Suprapubic skin (tissue), 4 donors: ENCODE measurements around the gene PCSK5. TPM values are rescaled to one million over a fixed set of nuclear protein-coding genes. Genes with fewer than 3 reads are reported as not detected.

Experiments
- DNase-seq, 2 donors: peaks; one replicate each; pipeline ENCODE4 v3.0.0-alpha.2; 2019; ENCODE audit warnings: low spot score in 2 of 2
- H3K27ac ChIP-seq: fragments of 200-600 bp; sonication (generic); one replicate; pipeline ENCODE4 v1.5.1; 2019
- H3K27me3 ChIP-seq: fragments of 200-600 bp; sonication (generic); one replicate; pipeline ENCODE4 v1.5.1; 2019
- H3K36me3 ChIP-seq: fragments of 200-600 bp; sonication (generic); one replicate; pipeline ENCODE4 v1.5.1; 2019
- H3K4me1 ChIP-seq: fragments of 200-600 bp; sonication (generic); one replicate; pipeline ENCODE4 v1.5.1; 2019
- H3K4me3 ChIP-seq: fragments of 200-600 bp; sonication (generic); one replicate; pipeline ENCODE4 v1.5.1; 2019; ENCODE audit warnings: mild to moderate bottlenecking
- H3K9me3 ChIP-seq: fragments of 200-600 bp; sonication (generic); one replicate; pipeline ENCODE4 v1.5.1; 2019
- EP300 ChIP-seq: sonication (generic); formaldehyde crosslinking; IDR thresholded peaks from one replicate; pipeline ENCODE4 v1.6.1; 2017; ENCODE audit warnings: antibody characterized with exemption
- POLR2A ChIP-seq, 2 donors: fragments of 450-650 bp; IDR thresholded peaks; one replicate each; pipeline ENCODE4 v1.6.1; 2017; ENCODE audit warnings: antibody characterized with exemption in 2 of 2, mild to moderate bottlenecking in 2 of 2, moderate library complexity in 2 of 2
- POLR2AphosphoS5 ChIP-seq, 3 donors: sonication (generic); formaldehyde crosslinking; IDR thresholded peaks; one replicate each; pipeline ENCODE4 v1.6.1; 2017; ENCODE audit warnings: antibody characterized with exemption in 3 of 3
- WGBS: methylation state at CpG from one replicate; pipeline ENCODE4 v1.1.5; 2018; 5-methylcytosine and 5-hydroxymethylcytosine counted together
- total RNA-seq, 4 donors: library from RNA; depleted of rRNA; stranded (reverse); fragments of >200 nt; gene quantifications; one replicate each; pipeline ENCODE4 v1.1.0, GENCODE V29; 2016
- TF ChIP-seq, protein P1 (sequence below), 2 donors: fragments of 200-600 bp in 1 of 2; fragments of 450-650 bp in 1 of 2; sonication (generic) in 1 of 2; IDR thresholded peaks; one replicate each; pipeline ENCODE4 v1.5.1; 2016 to 2019; ENCODE audit warnings: antibody characterized with exemption in 2 of 2, mild to moderate bottlenecking in 1 of 2, moderate library complexity in 1 of 2

PCSK5 gene
- total RNA-seq, 4 donors from 2014 or later: 5.2 to 10.8 (median 7.3) TPM

DNA sequence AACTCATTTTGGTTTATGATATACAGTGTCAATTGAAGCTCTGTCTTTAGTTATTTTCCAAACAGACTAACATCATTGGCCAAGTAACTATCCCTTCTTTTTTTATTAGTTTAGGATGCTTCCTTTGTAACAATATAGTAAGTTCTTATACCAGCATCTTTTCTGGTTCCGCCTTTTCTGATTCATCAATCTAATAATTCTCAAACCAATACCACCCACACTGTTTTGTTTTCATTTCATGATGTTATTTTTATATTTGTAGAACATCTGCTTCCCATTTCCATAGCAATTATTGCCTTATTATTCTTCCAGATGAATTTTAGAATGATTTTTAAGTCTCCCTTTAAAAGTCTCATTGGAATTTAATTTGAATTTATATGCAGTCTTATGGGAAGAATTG is 285.7 kb downstream of the PCSK5 start:
- TF ChIP-seq POLR2A (IDR thresholded peaks at IDR 0.05) (no peak), POLR2AphosphoS5 (IDR thresholded peaks at IDR 0.05) (no peak), EP300 (no peak)
- TF ChIP-seq, protein P1, sequence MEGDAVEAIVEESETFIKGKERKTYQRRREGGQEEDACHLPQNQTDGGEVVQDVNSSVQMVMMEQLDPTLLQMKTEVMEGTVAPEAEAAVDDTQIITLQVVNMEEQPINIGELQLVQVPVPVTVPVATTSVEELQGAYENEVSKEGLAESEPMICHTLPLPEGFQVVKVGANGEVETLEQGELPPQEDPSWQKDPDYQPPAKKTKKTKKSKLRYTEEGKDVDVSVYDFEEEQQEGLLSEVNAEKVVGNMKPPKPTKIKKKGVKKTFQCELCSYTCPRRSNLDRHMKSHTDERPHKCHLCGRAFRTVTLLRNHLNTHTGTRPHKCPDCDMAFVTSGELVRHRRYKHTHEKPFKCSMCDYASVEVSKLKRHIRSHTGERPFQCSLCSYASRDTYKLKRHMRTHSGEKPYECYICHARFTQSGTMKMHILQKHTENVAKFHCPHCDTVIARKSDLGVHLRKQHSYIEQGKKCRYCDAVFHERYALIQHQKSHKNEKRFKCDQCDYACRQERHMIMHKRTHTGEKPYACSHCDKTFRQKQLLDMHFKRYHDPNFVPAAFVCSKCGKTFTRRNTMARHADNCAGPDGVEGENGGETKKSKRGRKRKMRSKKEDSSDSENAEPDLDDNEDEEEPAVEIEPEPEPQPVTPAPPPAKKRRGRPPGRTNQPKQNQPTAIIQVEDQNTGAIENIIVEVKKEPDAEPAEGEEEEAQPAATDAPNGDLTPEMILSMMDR (IDR thresholded peaks at IDR 0.05): no peak
- WGBS: 71% methylated on average over 1 of the region's 1 CpG
- Histone ChIP-seq H3K9me3 (no peaks in the 10 kb centered on the region), H3K27ac (no peak overlapping the region), H3K36me3 (peaks cover 5% of the 10 kb centered on the region), H3K4me3 (no peak overlapping the region), H3K4me1 (no peaks in the 10 kb centered on the region), H3K27me3 (no peaks in the 10 kb centered on the region)
- no peak for DNase-seq

- Histone ChIP-seq H3K36me3 (no peaks in the 10 kb centered on the region), H3K27me3 (no peaks in the 10 kb centered on the region), H3K4me1 (no peaks in the 10 kb centered on the region), H3K27ac (no peak overlapping the region), H3K4me3 (no peak overlapping the region), H3K9me3 (no peaks in the 10 kb centered on the region)
- no peak for TF ChIP-seq POLR2A (IDR thresholded peaks at IDR 0.05)
- TF ChIP-seq POLR2AphosphoS5 (IDR thresholded peaks at IDR 0.05): no peak
- TF ChIP-seq, protein P1 (IDR thresholded peaks at IDR 0.05): no peak
- TF ChIP-seq EP300: no peak
- DNase-seq: no peak
- 72% methylated on average over 5 of the region's 5 CpGs for WGBS
Observed at GRCh38 chr9:76177931-76178330, 287.5 kb downstream of the PCSK5 start.

GRCh38 chr9:76180541-76180940 is 290.1 kb downstream of the PCSK5 start:
- no peak overlapping the region for H3K27ac ChIP-seq
- H3K4me1 ChIP-seq: no peaks in the 10 kb centered on the region
- no peaks in the 10 kb centered on the region for H3K36me3 ChIP-seq
- H3K27me3 ChIP-seq: no peaks in the 10 kb centered on the region
- no peaks in the 10 kb centered on the region for H3K9me3 ChIP-seq
- no peak for DNase-seq
- 63% methylated on average over 3 of the region's 3 CpGs for WGBS
- TF ChIP-seq EP300 (no peak), POLR2AphosphoS5 (IDR thresholded peaks at IDR 0.05) (no peak), POLR2A (IDR thresholded peaks at IDR 0.05) (no peak)
- TF ChIP-seq, protein P1 (IDR thresholded peaks at IDR 0.05): no peak
- H3K4me3 ChIP-seq: no peak overlapping the region

DNA sequence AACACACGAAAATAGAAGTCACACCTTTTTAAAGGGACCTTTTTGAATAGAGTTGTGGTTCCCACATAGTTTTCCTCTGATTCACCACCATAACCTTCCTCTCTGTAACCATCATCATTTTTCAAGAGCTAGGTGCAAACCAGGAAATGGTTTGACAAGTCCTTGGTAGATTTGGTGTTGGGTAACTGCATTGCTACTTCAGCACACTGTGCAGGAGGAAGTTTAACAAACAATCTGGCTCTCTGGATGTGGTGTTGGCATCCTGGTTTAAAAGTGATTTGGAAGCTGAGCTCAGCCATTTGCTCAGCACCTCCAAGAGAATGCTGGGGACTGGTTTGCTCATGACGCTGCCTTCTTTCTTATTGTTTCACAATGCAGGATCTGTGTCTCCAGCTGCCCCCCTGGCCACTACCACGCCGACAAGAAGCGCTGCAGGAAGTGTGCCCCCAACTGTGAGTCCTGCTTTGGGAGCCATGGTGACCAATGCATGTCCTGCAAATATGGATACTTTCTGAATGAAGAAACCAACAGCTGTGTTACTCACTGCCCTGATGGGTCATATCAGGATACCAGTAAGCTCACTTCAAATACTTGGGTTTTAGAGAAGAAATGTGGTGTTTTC is 290.7 kb downstream of the PCSK5 start:
- WGBS: 83% methylated on average over 5 of the region's 5 CpGs
- DNase-seq: no peak

DNA sequence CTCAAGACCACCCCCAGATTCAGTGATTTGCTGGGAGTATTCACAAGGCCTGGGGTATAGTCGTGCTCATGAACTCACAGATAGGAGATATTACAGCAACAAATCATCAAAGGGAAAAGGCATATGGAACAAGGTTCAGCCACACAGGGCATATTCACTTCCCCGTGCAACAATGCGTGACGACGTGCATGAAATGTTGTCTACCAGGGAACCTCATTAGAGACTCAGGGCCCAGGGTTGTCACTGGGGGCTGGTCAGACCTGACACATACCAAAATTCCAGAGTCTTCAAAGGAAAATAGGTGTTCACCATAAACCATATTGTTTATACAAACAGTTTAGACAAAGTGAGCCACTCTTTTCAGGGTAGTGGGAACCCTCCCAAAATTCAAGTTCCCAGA is 291.3 kb downstream of the PCSK5 start:
- Histone ChIP-seq H3K9me3 (no peaks in the 10 kb centered on the region), H3K4me3 (no peak overlapping the region), H3K4me1 (no peaks in the 10 kb centered on the region), H3K27me3 (no peaks in the 10 kb centered on the region), H3K36me3 (no peaks in the 10 kb centered on the region), H3K27ac (no peak overlapping the region)
- 98% methylated on average over 5 of the region's 5 CpGs for WGBS
- no peak for TF ChIP-seq POLR2A (IDR thresholded peaks at IDR 0.05)
- no peak for TF ChIP-seq POLR2AphosphoS5 (IDR thresholded peaks at IDR 0.05)
- no peak for TF ChIP-seq EP300
- TF ChIP-seq, protein P1 (IDR thresholded peaks at IDR 0.05): no peak
- no peak for DNase-seq

More for the DNA sequence above, 290.7 kb downstream of the PCSK5 start:
- TF ChIP-seq, protein P1 (IDR thresholded peaks at IDR 0.05): no peak
- TF ChIP-seq POLR2AphosphoS5 (IDR thresholded peaks at IDR 0.05): no peak
- TF ChIP-seq EP300: no peak
- TF ChIP-seq POLR2A (IDR thresholded peaks at IDR 0.05): no peak
- no peaks in the 10 kb centered on the region for H3K36me3 ChIP-seq
- no peaks in the 10 kb centered on the region for H3K9me3 ChIP-seq
- H3K27ac ChIP-seq: no peak overlapping the region
- H3K4me1 ChIP-seq: no peaks in the 10 kb centered on the region
- H3K27me3 ChIP-seq: no peaks in the 10 kb centered on the region
- no peak overlapping the region for H3K4me3 ChIP-seq
